ENCODE measurements around the gene GSTK1.

GSTK1 gene

GRCh38 chr7:143285470-143285778 is 22.2 kb downstream of the GSTK1 start:
- Histone ChIP-seq H3K4me1 (ENCODE audit: control insufficient read depth, insufficient read depth, low read length) (no peaks in the 10 kb centered on the region), H3K4me3 (ENCODE audit: low read depth, low read length) (no peak overlapping the region), H3K9me3 (ENCODE audit: control insufficient read depth, insufficient read depth, low read depth, low read length) (no peaks in the 10 kb centered on the region), H3K27ac (ENCODE audit: extremely low read depth, low read depth, low read length) (no peak overlapping the region), H3K36me3 (ENCODE audit: control insufficient read depth in 2 of 2, insufficient read depth in 1 of 2, low read length in 2 of 2) (peaks cover 0 to 5% of the 10 kb centered on the region in 2 experiments; a peak in 2 of 3 replicates)
- TF ChIP-seq ZNF114 (tag by site-specific recombination; IDR thresholded peaks at IDR 0.05) (no peak), GLIS2 (tag by site-specific recombination; IDR thresholded peaks at IDR 0.05) (no peak), ZNF830 (tag by site-specific recombination; IDR thresholded peaks at IDR 0.05; ENCODE audit: low read depth) (no peak), ZNF571 (tag by site-specific recombination; IDR thresholded peaks at IDR 0.05) (no peak), ZNF791 (tag by site-specific recombination; IDR thresholded peaks at IDR 0.05) (no peak), ZBTB17 (tag by site-specific recombination; IDR thresholded peaks at IDR 0.05) (no peak), TRIM28 (IDR thresholded peaks at IDR 0.05; ENCODE audit: borderline replicate concordance, low read length) (no peak), ZNF670 (tag by site-specific recombination; IDR thresholded peaks at IDR 0.05; ENCODE audit: low read depth) (no peak), SCRT2 (tag by site-specific recombination; IDR thresholded peaks at IDR 0.05) (no peak), KLF1 (tag by site-specific recombination; IDR thresholded peaks at IDR 0.05) (no peak), ZNF404 (tag by site-specific recombination; IDR thresholded peaks at IDR 0.05) (no peak), MYNN (tag by site-specific recombination; IDR thresholded peaks at IDR 0.05; ENCODE audit: borderline replicate concordance) (no peak), ZNF704 (tag by site-specific recombination; IDR thresholded peaks at IDR 0.05) (no peak), ZNF585B (tag by site-specific recombination; IDR thresholded peaks at IDR 0.05) (no peak), ZNF560 (tag by site-specific recombination; IDR thresholded peaks at IDR 0.05; ENCODE audit: borderline replicate concordance) (no peak), OSR2 (tag by site-specific recombination; IDR thresholded peaks at IDR 0.05) (no peak), ZEB2 (tag by site-specific recombination; IDR thresholded peaks at IDR 0.05) (no peak)
- TF ChIP-seq, protein P1, sequence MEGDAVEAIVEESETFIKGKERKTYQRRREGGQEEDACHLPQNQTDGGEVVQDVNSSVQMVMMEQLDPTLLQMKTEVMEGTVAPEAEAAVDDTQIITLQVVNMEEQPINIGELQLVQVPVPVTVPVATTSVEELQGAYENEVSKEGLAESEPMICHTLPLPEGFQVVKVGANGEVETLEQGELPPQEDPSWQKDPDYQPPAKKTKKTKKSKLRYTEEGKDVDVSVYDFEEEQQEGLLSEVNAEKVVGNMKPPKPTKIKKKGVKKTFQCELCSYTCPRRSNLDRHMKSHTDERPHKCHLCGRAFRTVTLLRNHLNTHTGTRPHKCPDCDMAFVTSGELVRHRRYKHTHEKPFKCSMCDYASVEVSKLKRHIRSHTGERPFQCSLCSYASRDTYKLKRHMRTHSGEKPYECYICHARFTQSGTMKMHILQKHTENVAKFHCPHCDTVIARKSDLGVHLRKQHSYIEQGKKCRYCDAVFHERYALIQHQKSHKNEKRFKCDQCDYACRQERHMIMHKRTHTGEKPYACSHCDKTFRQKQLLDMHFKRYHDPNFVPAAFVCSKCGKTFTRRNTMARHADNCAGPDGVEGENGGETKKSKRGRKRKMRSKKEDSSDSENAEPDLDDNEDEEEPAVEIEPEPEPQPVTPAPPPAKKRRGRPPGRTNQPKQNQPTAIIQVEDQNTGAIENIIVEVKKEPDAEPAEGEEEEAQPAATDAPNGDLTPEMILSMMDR (tag by site-specific recombination; IDR thresholded peaks at IDR 0.05): no peak
- TF ChIP-seq, protein P2, sequence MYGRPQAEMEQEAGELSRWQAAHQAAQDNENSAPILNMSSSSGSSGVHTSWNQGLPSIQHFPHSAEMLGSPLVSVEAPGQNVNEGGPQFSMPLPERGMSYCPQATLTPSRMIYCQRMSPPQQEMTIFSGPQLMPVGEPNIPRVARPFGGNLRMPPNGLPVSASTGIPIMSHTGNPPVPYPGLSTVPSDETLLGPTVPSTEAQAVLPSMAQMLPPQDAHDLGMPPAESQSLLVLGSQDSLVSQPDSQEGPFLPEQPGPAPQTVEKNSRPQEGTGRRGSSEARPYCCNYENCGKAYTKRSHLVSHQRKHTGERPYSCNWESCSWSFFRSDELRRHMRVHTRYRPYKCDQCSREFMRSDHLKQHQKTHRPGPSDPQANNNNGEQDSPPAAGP (tag by site-specific recombination; IDR thresholded peaks at IDR 0.05): no peak
- ChIA-PET POLR2A (no interaction called here), CTCF (interaction anchor here (1.6 kb wide), 1 partner anchor 70 kb away, joined by 4 read pairs; no protein-coding TSS in a partner anchor)

- CTCF ChIA-PET: interaction anchor here (1.6 kb wide), 1 partner anchor 71 kb away, joined by 4 read pairs; no protein-coding TSS in a partner anchor
- no peaks in the 10 kb centered on the region for H3K4me1 ChIP-seq (ENCODE audit: control insufficient read depth, insufficient read depth, low read length)
- H3K27ac ChIP-seq (ENCODE audit: extremely low read depth, low read depth, low read length): no peak overlapping the region
- POLR2A ChIA-PET: interaction anchor here (1.0 kb wide), 1 partner anchor 23 kb away, joined by 4 read pairs; the partner anchor contains the start of gene GSTK1
- peaks cover 0 to 10% of the 10 kb centered on the region in 2 experiments; a peak in 2 of 3 replicates for H3K36me3 ChIP-seq (ENCODE audit: control insufficient read depth in 2 of 2, insufficient read depth in 1 of 2, low read length in 2 of 2)
- no peak overlapping the region for H3K4me3 ChIP-seq (ENCODE audit: low read depth, low read length)
- no peaks in the 10 kb centered on the region for H3K9me3 ChIP-seq (ENCODE audit: control insufficient read depth, insufficient read depth, low read depth, low read length)
- TF ChIP-seq ZNF311 (tag by site-specific recombination; IDR thresholded peaks at IDR 0.05; ENCODE audit: borderline replicate concordance) (no peak), ZIC2 (tag by site-specific recombination; IDR thresholded peaks at IDR 0.05) (no peak), ZNF16 (tag by site-specific recombination; IDR thresholded peaks at IDR 0.05; ENCODE audit: low read depth) (no peak), ZNF416 (tag by site-specific recombination; IDR thresholded peaks at IDR 0.05) (no peak), GLIS1 (tag by site-specific recombination; IDR thresholded peaks at IDR 0.05) (no peak), ZBTB10 (tag by site-specific recombination; IDR thresholded peaks at IDR 0.05) (no peak), ZNF549 (tag by site-specific recombination; IDR thresholded peaks at IDR 0.05) (no peak), AEBP2 (tag by site-specific recombination; IDR thresholded peaks at IDR 0.05; ENCODE audit: borderline replicate concordance) (no peak), ZNF350 (tag by site-specific recombination; IDR thresholded peaks at IDR 0.05) (no peak), ZNF677 (tag by site-specific recombination; IDR thresholded peaks at IDR 0.05) (no peak)
Observed at GRCh38 chr7:143285806-143286521, 22.7 kb downstream of the GSTK1 start.

Measured in HEK293 (cell line).